Measurements from ENCODE around the gene SLC25A44. TPM values are rescaled to one million over a fixed set of nuclear protein-coding genes. Genes with fewer than 3 reads are reported as not detected.

The SLC25A44 gene
- total RNA-seq, result 10 to 100 TPM; 21.3 to 30.3 TPM
- long read RNA-seq, transcript SLC25A44-201 (4 exons, 3,482 nt), result major isoform, 5 of 12 reads
- long read RNA-seq, partial matches to known transcripts, result 0 of 12 reads
- long read RNA-seq, other reads (novel, unspliced or antisense), result 7 of 12 reads

GRCh38 chr1:156193488-156194299 is at the start of gene SLC25A44:
Gene SLC25A44 (plus strand): TSS chr1:156194104. CDS start chr1:156199848, 5,744 bp downstream.
- ATAC-seq (peak; percentile 97), DNase-seq (peak; percentile 96 to 97)
- intact Hi-C loops (cut with DNase I, micrococcal nuclease), result no loop called here

GRCh38 chr1:156144742-156145141 is 49.2 kb upstream of the SLC25A44 start:
- no peak for DNase-seq
- intact Hi-C loops (cut with DNase I, micrococcal nuclease), result loop anchor here (5.0 kb wide), 1 partner anchor 83 kb away; no protein-coding TSS in a partner anchor
- ATAC-seq, result no peak

- DNase-seq, result no peak
- no peak for ATAC-seq
- intact Hi-C loops (cut with DNase I, micrococcal nuclease), result loop anchor here (5.0 kb wide), 1 partner anchor 82 kb away; no protein-coding TSS in a partner anchor
Observed at GRCh38 chr1:156145650-156146019, 48.3 kb upstream of the SLC25A44 start.

- DNase-seq (peak; percentile 66), ATAC-seq (peak; percentile 78)
- intact Hi-C loops (cut with DNase I, micrococcal nuclease), result loop anchor here (5.0 kb wide), 1 partner anchor 81 kb away; no protein-coding TSS in a partner anchor
Observed at GRCh38 chr1:156146020-156146768, 47.7 kb upstream of the SLC25A44 start.

- ATAC-seq (no peak), DNase-seq (no peak)
- intact Hi-C loops (cut with DNase I, micrococcal nuclease), result loop anchor here (5.0 kb wide), 1 partner anchor 80 kb away; no protein-coding TSS in a partner anchor
Observed at GRCh38 chr1:156146769-156147405, 47.0 kb upstream of the SLC25A44 start.

GRCh38 chr1:156148216-156148615 is 45.7 kb upstream of the SLC25A44 start:
- DNase-seq (no peak), ATAC-seq (no peak)
- intact Hi-C loops (cut with DNase I, micrococcal nuclease), result loop anchor here (5.0 kb wide), 1 partner anchor 79 kb away; no protein-coding TSS in a partner anchor

- ATAC-seq (no peak), DNase-seq (peak in 1 of 2 donors; percentile 41)
- intact Hi-C loops (cut with DNase I, micrococcal nuclease), result loop anchor here (5.0 kb wide), 1 partner anchor 78 kb away; no protein-coding TSS in a partner anchor
Observed at GRCh38 chr1:156149374-156150332, 44.3 kb upstream of the SLC25A44 start.

GRCh38 chr1:156150333-156151011 is 43.4 kb upstream of the SLC25A44 start:
- DNase-seq, result no peak
- ATAC-seq, result no peak
- intact Hi-C loops (cut with DNase I, micrococcal nuclease), result no loop called here

- ATAC-seq (no peak), DNase-seq (no peak)
- intact Hi-C loops (cut with DNase I, micrococcal nuclease), result no loop called here
Observed at GRCh38 chr1:156151093-156151688, 42.7 kb upstream of the SLC25A44 start.

- intact Hi-C loops (cut with DNase I, micrococcal nuclease), result no loop called here
Observed at GRCh38 chr1:156152628-156153027, 41.3 kb upstream of the SLC25A44 start.

GRCh38 chr1:156153362-156153761 is 40.5 kb upstream of the SLC25A44 start, which contains the start of gene SEMA4A:
Gene SEMA4A (plus strand): TSS chr1:156153585. CDS start chr1:156154579, 994 bp downstream.
- ATAC-seq (peak; percentile 88), DNase-seq (peak in 1 of 2 donors; percentile 59)
- intact Hi-C loops (cut with DNase I, micrococcal nuclease), result no loop called here

More at GRCh38 chr1:156152628-156153027, 41.3 kb upstream of the SLC25A44 start:
- DNase-seq (no peak), ATAC-seq (no peak)

- ATAC-seq (peak; percentile 33), DNase-seq (peak; percentile 38 to 64)
- intact Hi-C loops (cut with DNase I, micrococcal nuclease), result no loop called here
Observed at GRCh38 chr1:156154317-156154749, 39.6 kb upstream of the SLC25A44 start.

- DNase-seq (no peak), ATAC-seq (no peak)
- intact Hi-C loops (cut with DNase I, micrococcal nuclease), result no loop called here
Observed at GRCh38 chr1:156155756-156156510, 38.0 kb upstream of the SLC25A44 start.

GRCh38 chr1:156157506-156157905 is 36.4 kb upstream of the SLC25A44 start:
- ATAC-seq, result no peak
- no peak for DNase-seq
- intact Hi-C loops (cut with DNase I, micrococcal nuclease), result no loop called here

- ATAC-seq (no peak), DNase-seq (no peak)
- intact Hi-C loops (cut with DNase I, micrococcal nuclease), result no loop called here
Observed at GRCh38 chr1:156157966-156158365, 35.9 kb upstream of the SLC25A44 start.
